ENCODE measurements around the gene SPECC1. TPM values are rescaled to one million over a fixed set of nuclear protein-coding genes. Genes with fewer than 3 reads are reported as not detected.

SPECC1 gene
- total RNA-seq, 2 experiments from 2014 or later, result 15.4 to 17.0 TPM

DNA sequence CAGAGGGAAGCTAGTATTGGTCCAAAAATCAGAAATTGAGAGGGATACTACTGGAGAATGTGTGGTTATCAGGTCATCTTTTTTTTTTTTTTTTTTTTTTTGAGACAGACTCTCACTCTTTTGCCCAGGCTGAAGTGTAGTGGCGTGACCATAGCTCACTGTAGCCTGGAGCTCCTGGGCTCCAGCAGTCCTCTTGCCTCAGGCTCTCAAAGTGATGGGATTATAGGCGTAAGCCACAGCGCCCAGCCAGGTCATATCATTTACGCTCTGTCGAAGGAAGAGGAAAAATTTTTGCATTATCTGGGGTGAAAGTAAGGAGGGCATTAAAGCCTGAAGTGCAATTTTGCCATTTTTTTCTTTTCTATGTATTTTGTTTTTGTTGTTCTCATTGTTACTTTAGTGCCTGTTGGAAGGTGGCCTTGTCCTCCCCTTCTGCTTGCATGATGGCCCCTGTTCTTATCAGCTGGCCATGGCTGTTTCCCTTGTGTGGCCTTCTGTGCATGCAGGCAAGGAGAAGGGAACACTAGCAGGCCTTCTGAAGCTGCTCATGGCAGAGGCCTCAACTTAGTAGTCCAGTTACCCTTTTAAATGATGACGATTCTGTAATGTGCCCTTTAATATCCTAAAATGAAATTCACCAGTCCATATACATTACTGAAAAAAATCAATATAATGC is 118.3 kb downstream of the SPECC1 start:
- no peak for DNase-seq
- Mint-ChIP-seq H3K27ac (no peak overlapping the region), H3K27me3 (no peaks in the 10 kb centered on the region), H3K9me3 (no peaks in the 10 kb centered on the region), H3K4me3 (no peak overlapping the region), H3K36me3 (peaks cover 5% of the 10 kb centered on the region), H3K4me1 (ENCODE audit: low read depth) (no peaks in the 10 kb centered on the region)
- CTCF ChIA-PET, result interaction anchor here (0.7 to 2.1 kb wide), 4 partner anchors 19 to 193 kb away, joined by 3 to 8 read pairs (median 3); partner anchors contain the start of gene SPECC1
- intact Hi-C loops (cut with micrococcal nuclease), result no loop called here
- POLR2A ChIA-PET, result no interaction called here

GRCh38 chr17:20128036-20128667 is 119.0 kb downstream of the SPECC1 start:
- POLR2A ChIA-PET, result no interaction called here
- Mint-ChIP-seq H3K27ac (no peak overlapping the region), H3K4me1 (ENCODE audit: low read depth) (no peaks in the 10 kb centered on the region)

DNA sequence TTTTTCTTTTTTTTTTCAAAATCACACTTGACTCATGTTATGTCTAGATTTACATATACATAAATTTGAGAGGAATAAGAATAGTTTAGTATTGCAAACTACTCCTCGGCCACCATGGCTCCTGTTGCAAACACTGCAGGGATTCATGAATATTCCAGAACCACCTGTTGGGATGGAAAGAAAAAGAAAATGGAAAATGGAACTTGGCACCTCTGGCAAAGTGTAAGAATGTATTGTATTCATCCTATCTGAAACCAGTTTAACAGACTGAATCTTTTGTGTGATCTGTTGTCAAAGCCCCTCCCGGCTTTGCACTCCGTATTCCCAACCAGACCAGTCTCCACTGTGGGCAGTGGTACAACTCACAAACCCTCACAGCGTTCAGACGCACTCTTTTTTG is 124.4 kb downstream of the SPECC1 start:
- DNase-seq, result no peak
- H3K4me3 Mint-ChIP-seq, result no peak overlapping the region
- no peak overlapping the region for H3K27ac Mint-ChIP-seq
- intact Hi-C loops (cut with micrococcal nuclease), result no loop called here
- H3K36me3 Mint-ChIP-seq, result peaks cover 5% of the 10 kb centered on the region
- POLR2A ChIA-PET, result interaction anchor here (0.7 kb wide), 1 partner anchor 34 kb away, joined by 3 read pairs; no protein-coding TSS in a partner anchor
- no peaks in the 10 kb centered on the region for H3K27me3 Mint-ChIP-seq
- H3K4me1 Mint-ChIP-seq (ENCODE audit: low read depth), result no peaks in the 10 kb centered on the region
- CTCF ChIA-PET, result no interaction called here
- H3K9me3 Mint-ChIP-seq, result no peaks in the 10 kb centered on the region

More at GRCh38 chr17:20128036-20128667, 119.0 kb downstream of the SPECC1 start:
- intact Hi-C loops (cut with micrococcal nuclease), result no loop called here
- Mint-ChIP-seq H3K27me3 (no peaks in the 10 kb centered on the region), H3K36me3 (peaks cover 5% of the 10 kb centered on the region), H3K9me3 (no peaks in the 10 kb centered on the region), H3K4me3 (no peak overlapping the region)
- CTCF ChIA-PET, result interaction anchor here (1.4 to 2.1 kb wide), 2 partner anchors 135 to 193 kb away, joined by 3 to 8 read pairs; no protein-coding TSS in a partner anchor
- DNase-seq, result no peak

- no peak for DNase-seq
- Mint-ChIP-seq H3K27me3 (no peaks in the 10 kb centered on the region), H3K4me1 (ENCODE audit: low read depth) (no peaks in the 10 kb centered on the region), H3K36me3 (no peaks in the 10 kb centered on the region), H3K9me3 (no peaks in the 10 kb centered on the region), H3K4me3 (no peak overlapping the region), H3K27ac (no peak overlapping the region)
- ChIA-PET POLR2A (no interaction called here), CTCF (no interaction called here)
- intact Hi-C loops (cut with micrococcal nuclease), result no loop called here
Observed at GRCh38 chr17:20141198-20141972, 132.2 kb downstream of the SPECC1 start.

GRCh38 chr17:20142268-20142667 is 133.1 kb downstream of the SPECC1 start:
- POLR2A ChIA-PET, result no interaction called here
- DNase-seq, result no peak
- CTCF ChIA-PET, result no interaction called here
- Mint-ChIP-seq H3K27me3 (no peaks in the 10 kb centered on the region), H3K9me3 (no peaks in the 10 kb centered on the region), H3K36me3 (no peaks in the 10 kb centered on the region), H3K4me1 (ENCODE audit: low read depth) (no peaks in the 10 kb centered on the region), H3K27ac (no peak overlapping the region), H3K4me3 (no peak overlapping the region)
- intact Hi-C loops (cut with micrococcal nuclease), result no loop called here

- intact Hi-C loops (cut with micrococcal nuclease), result no loop called here
- no peak overlapping the region for H3K27ac Mint-ChIP-seq
- POLR2A ChIA-PET, result no interaction called here
Observed at GRCh38 chr17:20143740-20144139, 134.6 kb downstream of the SPECC1 start.

GRCh38 chr17:20145567-20145966 is 136.4 kb downstream of the SPECC1 start:
- intact Hi-C loops (cut with micrococcal nuclease), result no loop called here
- CTCF ChIA-PET, result interaction anchor here (0.6 to 1.3 kb wide), 2 partner anchors 19 to 29 kb away, joined by 3 read pairs; no protein-coding TSS in a partner anchor
- no peaks in the 10 kb centered on the region for H3K4me1 Mint-ChIP-seq (ENCODE audit: low read depth)
- H3K27ac Mint-ChIP-seq, result no peak overlapping the region
- H3K9me3 Mint-ChIP-seq, result no peaks in the 10 kb centered on the region
- DNase-seq, result no peak
- H3K4me3 Mint-ChIP-seq, result no peak overlapping the region
- no peaks in the 10 kb centered on the region for H3K36me3 Mint-ChIP-seq
- POLR2A ChIA-PET, result no interaction called here
- H3K27me3 Mint-ChIP-seq, result no peaks in the 10 kb centered on the region

More at GRCh38 chr17:20143740-20144139, 134.6 kb downstream of the SPECC1 start:
- no peaks in the 10 kb centered on the region for H3K36me3 Mint-ChIP-seq
- no peaks in the 10 kb centered on the region for H3K4me1 Mint-ChIP-seq (ENCODE audit: low read depth)
- DNase-seq, result no peak
- no peak overlapping the region for H3K4me3 Mint-ChIP-seq
- H3K27me3 Mint-ChIP-seq, result no peaks in the 10 kb centered on the region
- no peaks in the 10 kb centered on the region for H3K9me3 Mint-ChIP-seq
- CTCF ChIA-PET, result interaction anchor here (0.6 to 1.2 kb wide), 2 partner anchors 21 to 22 kb away, joined by 3 to 4 read pairs; no protein-coding TSS in a partner anchor

DNA sequence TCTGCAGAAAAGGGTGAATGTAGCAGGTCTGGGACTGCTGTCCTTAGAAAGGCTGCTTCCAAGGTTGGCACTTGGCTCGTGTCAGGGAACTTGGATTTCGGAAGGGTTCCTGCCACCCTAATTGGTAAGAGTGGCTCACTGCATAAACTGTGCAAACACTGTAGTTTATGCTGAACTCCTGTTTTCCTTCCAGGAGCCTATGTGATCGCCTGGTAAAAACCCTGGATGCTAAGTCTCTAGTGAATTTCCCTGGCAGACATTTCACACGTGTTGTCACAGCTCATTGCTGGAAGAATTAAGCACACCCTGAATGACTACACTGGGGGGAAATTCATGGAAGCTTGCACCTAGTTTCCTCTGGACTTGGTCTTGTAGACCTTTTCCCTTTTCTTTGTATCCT is 140.1 kb downstream of the SPECC1 start:
- no peak for DNase-seq
- H3K9me3 Mint-ChIP-seq, result no peaks in the 10 kb centered on the region
- ChIA-PET CTCF (no interaction called here), POLR2A (no interaction called here)
- no peaks in the 10 kb centered on the region for H3K36me3 Mint-ChIP-seq
- no peak overlapping the region for H3K4me3 Mint-ChIP-seq
- no peaks in the 10 kb centered on the region for H3K27me3 Mint-ChIP-seq
- H3K4me1 Mint-ChIP-seq (ENCODE audit: low read depth), result no peaks in the 10 kb centered on the region
- intact Hi-C loops (cut with micrococcal nuclease), result no loop called here
- H3K27ac Mint-ChIP-seq, result no peak overlapping the region

- intact Hi-C loops (cut with micrococcal nuclease), result loop anchor here (10.0 kb wide), 1 partner anchor 1134 kb away; the partner anchor contains the start of gene MAP2K3
- H3K4me1 Mint-ChIP-seq (ENCODE audit: low read depth), result no peaks in the 10 kb centered on the region
- ChIA-PET CTCF (no interaction called here), POLR2A (no interaction called here)
- H3K36me3 Mint-ChIP-seq, result no peaks in the 10 kb centered on the region
- no peak for DNase-seq
- no peaks in the 10 kb centered on the region for H3K9me3 Mint-ChIP-seq
- H3K4me3 Mint-ChIP-seq, result no peak overlapping the region
- H3K27me3 Mint-ChIP-seq, result no peaks in the 10 kb centered on the region
- no peak overlapping the region for H3K27ac Mint-ChIP-seq
Observed at GRCh38 chr17:20151174-20151573, 142.0 kb downstream of the SPECC1 start.

- no peak for DNase-seq
- CTCF ChIA-PET, result interaction anchor here (1.2 kb wide), 1 partner anchor 144 kb away, joined by 3 read pairs; the partner anchor contains the start of gene SPECC1
- Mint-ChIP-seq H3K27ac (no peak overlapping the region), H3K27me3 (peaks cover 4% of the 10 kb centered on the region), H3K9me3 (no peaks in the 10 kb centered on the region), H3K4me3 (no peak overlapping the region), H3K4me1 (ENCODE audit: low read depth) (peaks cover 4% of the 10 kb centered on the region), H3K36me3 (no peaks in the 10 kb centered on the region)
- POLR2A ChIA-PET, result no interaction called here
- intact Hi-C loops (cut with micrococcal nuclease), result loop anchor here (10.0 kb wide), 1 partner anchor 1132 kb away; the partner anchor contains the start of gene MAP2K3
Observed at GRCh38 chr17:20153231-20153630, 144.1 kb downstream of the SPECC1 start.

DNA sequence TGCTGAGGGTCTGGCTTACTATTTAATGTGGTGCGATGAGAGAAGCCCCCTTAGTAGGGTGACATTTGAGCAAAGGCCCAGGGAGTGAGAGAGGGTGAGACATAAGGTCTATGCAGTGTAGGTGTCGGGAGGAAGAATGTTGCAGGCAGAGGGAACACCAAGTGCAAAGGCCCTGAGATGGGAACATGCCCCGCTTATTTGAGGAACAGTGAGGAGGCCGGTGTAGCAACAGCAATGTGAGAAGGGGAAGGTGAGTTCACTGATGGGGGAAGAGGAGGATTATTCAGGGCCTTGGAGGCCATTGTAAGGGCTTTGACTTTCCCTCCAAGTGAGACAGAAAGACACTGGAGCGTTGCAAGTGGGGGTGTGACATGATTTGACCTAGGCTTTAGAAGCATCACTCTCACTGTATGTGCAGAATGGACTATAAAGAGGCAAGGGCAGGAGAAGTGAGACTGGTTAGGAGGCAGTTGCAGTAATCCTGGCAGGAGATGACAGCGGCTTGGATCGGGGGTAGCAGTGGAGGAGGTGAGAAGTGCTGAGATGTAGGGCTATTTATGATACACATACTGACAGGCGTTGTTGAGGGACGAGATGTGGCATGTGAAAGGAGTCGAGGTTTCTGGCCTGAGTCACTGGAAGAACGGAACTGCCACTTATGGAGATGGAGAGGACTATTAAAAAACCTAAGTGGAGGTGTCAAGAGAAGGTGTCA is 145.3 kb downstream of the SPECC1 start:
- ChIA-PET CTCF (no interaction called here), POLR2A (no interaction called here)
- Mint-ChIP-seq H3K9me3 (no peaks in the 10 kb centered on the region), H3K27me3 (peaks cover 4% of the 10 kb centered on the region), H3K27ac (no peak overlapping the region), H3K36me3 (no peaks in the 10 kb centered on the region), H3K4me3 (no peak overlapping the region), H3K4me1 (ENCODE audit: low read depth) (peaks cover 4% of the 10 kb centered on the region)
- intact Hi-C loops (cut with micrococcal nuclease), result loop anchor here (10.0 kb wide), 1 partner anchor 1130 kb away; the partner anchor contains the start of gene MAP2K3
- peak; percentile 38 for DNase-seq
